Measurements from ENCODE around the gene ZNF837.

ZNF837 gene

GRCh38 chr19:58372311-58373133 is 8.3 kb downstream of the ZNF837 start:
- DNase-seq (ENCODE audit: low read depth in 2 of 2): no peak

GRCh38 chr19:58368561-58369360 is 12.1 kb downstream of the ZNF837 start:
- no peak for DNase-seq (ENCODE audit: low read depth in 2 of 2)

GRCh38 chr19:58367698-58368454 is 13.0 kb downstream of the ZNF837 start:
- DNase-seq (ENCODE audit: low read depth in 2 of 2): no peak

- no peak for DNase-seq (ENCODE audit: low read depth in 2 of 2)
These were observed 14.0 kb downstream of the ZNF837 start for GRCh38 chr19:58366585-58367430.

- no peak for DNase-seq (ENCODE audit: low read depth in 2 of 2)
These were observed 16.7 kb downstream of the ZNF837 start for GRCh38 chr19:58364146-58364545.

GRCh38 chr19:58362272-58362994 is 18.4 kb downstream of the ZNF837 start, which contains the start of gene ZNF497:
ZNF497 (minus strand) TSS chr19:58362751; CDS start chr19:58357635, 5,116 bp downstream.
- DNase-seq (ENCODE audit: low read depth in 2 of 2): peak; percentile 87 to 88

- DNase-seq (ENCODE audit: low read depth in 2 of 2): no peak
These were observed 18.9 kb downstream of the ZNF837 start for GRCh38 chr19:58361900-58362271.

GRCh38 chr19:58357481-58358145 is 23.2 kb downstream of the ZNF837 start:
- no peak for DNase-seq (ENCODE audit: low read depth in 2 of 2)

GRCh38 chr19:58356766-58357480 is 23.9 kb downstream of the ZNF837 start:
- no peak for DNase-seq (ENCODE audit: low read depth in 2 of 2)

- no peak for DNase-seq (ENCODE audit: low read depth in 2 of 2)
These were observed 24.7 kb downstream of the ZNF837 start for GRCh38 chr19:58355908-58356765.

- no peak for DNase-seq (ENCODE audit: low read depth in 2 of 2)
These were observed 25.5 kb downstream of the ZNF837 start for GRCh38 chr19:58355215-58355796.

- no peak for DNase-seq (ENCODE audit: low read depth in 2 of 2)
These were observed 26.3 kb downstream of the ZNF837 start for GRCh38 chr19:58354478-58355030.

GRCh38 chr19:58353717-58354477 is 26.9 kb downstream of the ZNF837 start:
- no peak for DNase-seq (ENCODE audit: low read depth in 2 of 2)

GRCh38 chr19:58352760-58353671 is 27.8 kb downstream of the ZNF837 start, which contains the start of gene A1BG:
A1BG (minus strand) TSS chr19:58353492; CDS start chr19:58353437, 55 bp downstream.
- no peak for DNase-seq (ENCODE audit: low read depth in 2 of 2)

GRCh38 chr19:58351990-58352755 is 28.7 kb downstream of the ZNF837 start:
- no peak for DNase-seq (ENCODE audit: low read depth in 2 of 2)

Measured in fibroblast of skin of left biceps (primary cell).